Activated CD4-positive, alpha-beta T cell treated with anti-CD3 and anti-CD28 coated beads for 36 hours (primary cell): ENCODE results near the gene NXPH1. TPM values are rescaled to one million over a fixed set of nuclear protein-coding genes. Genes with fewer than 3 reads are reported as not detected.

ENCODE experiments used
- ATAC-seq: fragments of 200-7000 bp; cut with Tn5 transposase; one replicate; pipeline ENCODE4 v1.10.0; 2021; ENCODE audit warnings: mild to moderate bottlenecking, moderate library complexity
- CTCF ChIA-PET: fragments of 350-600 bp; sonication (Branson Sonifier 250); formaldehyde crosslinking; loops from one replicate; lab custom pipeline; 2021; ENCODE audit warnings: antibody characterized with exemption; lab: Charles Lee
- POLR2A ChIA-PET: fragments of 350-600 bp; sonication (Branson Sonifier 250); formaldehyde crosslinking; loops from one replicate; lab custom pipeline; 2021; ENCODE audit warnings: antibody characterized with exemption, inconsistent platforms; lab: Charles Lee
- DNase-seq: peaks from one replicate; pipeline ENCODE4 v3.0.0-alpha.2; 2020
- H3K27ac Mint-ChIP-seq: one replicate; pipeline ENCODE4 v1.8.0; 2021; ENCODE audit warnings: mixed read lengths
- H3K27me3 Mint-ChIP-seq: one replicate; pipeline ENCODE4 v1.8.0; 2021; ENCODE audit warnings: mixed read lengths
- H3K36me3 Mint-ChIP-seq: one replicate; pipeline ENCODE4 v1.8.0; 2021; ENCODE audit warnings: low read depth, mixed read lengths
- H3K4me1 Mint-ChIP-seq: one replicate; pipeline ENCODE4 v1.8.0; 2021; ENCODE audit warnings: mixed read lengths
- H3K4me3 Mint-ChIP-seq: one replicate; pipeline ENCODE4 v1.8.0; 2021; ENCODE audit warnings: mild to moderate bottlenecking, moderate library complexity, mixed read lengths
- H3K9me3 Mint-ChIP-seq: one replicate; pipeline ENCODE4 v1.8.0; 2021; ENCODE audit warnings: low read depth, mixed read lengths
- intact Hi-C, 2 experiments: fragments of 100-400 bp; cut with DNase I in 1 of 2; cut with micrococcal nuclease in 1 of 2; formaldehyde crosslinking; loops; one replicate each; pipeline versions ENCODE4 v1.14.2 to v1.15.1; 2022 to 2024; cut with DNase I, micrococcal nuclease
- total RNA-seq, 2 experiments: library from RNA; stranded (reverse); gene quantifications; one replicate each; pipeline ENCODE4 v1.2.3, GENCODE V29; 2021

Gene NXPH1
- total RNA-seq, 2 experiments from 2014 or later = not detected

- DNase-seq (no peak), ATAC-seq (no peak)
- no peak overlapping the region for H3K4me3 Mint-ChIP-seq
- intact Hi-C loops = no loop called here
- H3K27ac Mint-ChIP-seq = no peak overlapping the region
- H3K4me1 Mint-ChIP-seq = no peaks in the 10 kb centered on the region
- H3K27me3 Mint-ChIP-seq = no peaks in the 10 kb centered on the region
- CTCF ChIA-PET = no interaction called here
- no peaks in the 10 kb centered on the region for H3K36me3 Mint-ChIP-seq
- H3K9me3 Mint-ChIP-seq = no peaks in the 10 kb centered on the region
- POLR2A ChIA-PET = no interaction called here
These were observed 318.3 kb downstream of the NXPH1 start for GRCh38 chr7:8751557-8752231.

GRCh38 chr7:8753355-8753754, 319.9 kb downstream of the NXPH1 start:
- no peaks in the 10 kb centered on the region for H3K27me3 Mint-ChIP-seq
- no peak overlapping the region for H3K4me3 Mint-ChIP-seq
- intact Hi-C loops = no loop called here
- no peak for DNase-seq
- H3K9me3 Mint-ChIP-seq = no peaks in the 10 kb centered on the region
- H3K36me3 Mint-ChIP-seq = no peaks in the 10 kb centered on the region
- no peaks in the 10 kb centered on the region for H3K4me1 Mint-ChIP-seq
- ATAC-seq = no peak
- CTCF ChIA-PET = no interaction called here
- POLR2A ChIA-PET = no interaction called here
- H3K27ac Mint-ChIP-seq = no peak overlapping the region

GRCh38 chr7:8761731-8762130, 328.3 kb downstream of the NXPH1 start:
- Mint-ChIP-seq H3K9me3 (no peaks in the 10 kb centered on the region), H3K36me3 (no peaks in the 10 kb centered on the region), H3K27ac (no peak overlapping the region), H3K27me3 (no peaks in the 10 kb centered on the region), H3K4me1 (no peaks in the 10 kb centered on the region), H3K4me3 (no peak overlapping the region)
- DNase-seq = no peak
- intact Hi-C loops = no loop called here
- POLR2A ChIA-PET = no interaction called here
- no peak for ATAC-seq
- CTCF ChIA-PET = no interaction called here

- CTCF ChIA-PET = interaction anchor here (0.7 kb wide), 1 partner anchor 383 kb away, joined by 3 read pairs; no protein-coding TSS in a partner anchor
- ATAC-seq = no peak
- peaks cover 1% of the 10 kb centered on the region for H3K9me3 Mint-ChIP-seq
- no peaks in the 10 kb centered on the region for H3K27me3 Mint-ChIP-seq
- H3K4me1 Mint-ChIP-seq = no peaks in the 10 kb centered on the region
- intact Hi-C loops = no loop called here
- no peak overlapping the region for H3K27ac Mint-ChIP-seq
- H3K36me3 Mint-ChIP-seq = no peaks in the 10 kb centered on the region
- H3K4me3 Mint-ChIP-seq = no peak overlapping the region
- no peak for DNase-seq
- POLR2A ChIA-PET = no interaction called here
These were observed 329.4 kb downstream of the NXPH1 start for GRCh38 chr7:8762803-8763202.

GRCh38 chr7:8765374-8765773, 332.0 kb downstream of the NXPH1 start:
- POLR2A ChIA-PET = no interaction called here
- no peaks in the 10 kb centered on the region for H3K4me1 Mint-ChIP-seq
- H3K36me3 Mint-ChIP-seq = no peaks in the 10 kb centered on the region
- no peak for ATAC-seq
- intact Hi-C loops = no loop called here
- no peak overlapping the region for H3K4me3 Mint-ChIP-seq
- CTCF ChIA-PET = no interaction called here
- no peaks in the 10 kb centered on the region for H3K27me3 Mint-ChIP-seq
- no peak for DNase-seq
- peaks cover 1% of the 10 kb centered on the region for H3K9me3 Mint-ChIP-seq
- H3K27ac Mint-ChIP-seq = no peak overlapping the region

GRCh38 chr7:8773518-8773917, 340.1 kb downstream of the NXPH1 start:
- Mint-ChIP-seq H3K27ac (no peak overlapping the region), H3K4me1 (no peaks in the 10 kb centered on the region), H3K4me3 (no peak overlapping the region), H3K27me3 (no peaks in the 10 kb centered on the region), H3K36me3 (no peaks in the 10 kb centered on the region), H3K9me3 (no peaks in the 10 kb centered on the region)
- no peak for DNase-seq
- ChIA-PET CTCF (no interaction called here), POLR2A (no interaction called here)
- intact Hi-C loops = no loop called here
- ATAC-seq = no peak

- Mint-ChIP-seq H3K36me3 (no peaks in the 10 kb centered on the region), H3K9me3 (peaks cover 2% of the 10 kb centered on the region), H3K27me3 (no peaks in the 10 kb centered on the region), H3K27ac (no peak overlapping the region), H3K4me3 (no peak overlapping the region), H3K4me1 (no peaks in the 10 kb centered on the region)
- ChIA-PET POLR2A (interaction anchor here (0.7 kb wide), 1 partner anchor 68 kb away, joined by 4 read pairs; no protein-coding TSS in a partner anchor), CTCF (no interaction called here)
- DNase-seq (no peak), ATAC-seq (no peak)
- intact Hi-C loops = no loop called here
These were observed 345.1 kb downstream of the NXPH1 start for GRCh38 chr7:8778459-8778858.

GRCh38 chr7:8781166-8781565, 347.8 kb downstream of the NXPH1 start:
- H3K4me1 Mint-ChIP-seq = no peaks in the 10 kb centered on the region
- H3K9me3 Mint-ChIP-seq = peaks cover 7% of the 10 kb centered on the region
- H3K4me3 Mint-ChIP-seq = no peak overlapping the region
- H3K27ac Mint-ChIP-seq = no peak overlapping the region
- ChIA-PET POLR2A (no interaction called here), CTCF (no interaction called here)
- intact Hi-C loops = no loop called here
- no peak for DNase-seq
- ATAC-seq = no peak
- no peaks in the 10 kb centered on the region for H3K27me3 Mint-ChIP-seq
- no peaks in the 10 kb centered on the region for H3K36me3 Mint-ChIP-seq

- DNase-seq (no peak), ATAC-seq (no peak)
- CTCF ChIA-PET = no interaction called here
- intact Hi-C loops = no loop called here
- Mint-ChIP-seq H3K27ac (no peak overlapping the region), H3K36me3 (no peaks in the 10 kb centered on the region), H3K9me3 (peaks cover 7% of the 10 kb centered on the region), H3K4me3 (no peak overlapping the region), H3K27me3 (no peaks in the 10 kb centered on the region), H3K4me1 (no peaks in the 10 kb centered on the region)
- POLR2A ChIA-PET = no interaction called here
These were observed 349.8 kb downstream of the NXPH1 start for GRCh38 chr7:8783229-8783628.

- Mint-ChIP-seq H3K9me3 (peaks cover 7% of the 10 kb centered on the region), H3K4me1 (no peaks in the 10 kb centered on the region), H3K4me3 (no peak overlapping the region), H3K27ac (no peak overlapping the region), H3K36me3 (no peaks in the 10 kb centered on the region), H3K27me3 (no peaks in the 10 kb centered on the region)
- intact Hi-C loops = no loop called here
- DNase-seq (no peak), ATAC-seq (no peak)
- CTCF ChIA-PET = no interaction called here
- POLR2A ChIA-PET = no interaction called here
These were observed 351.7 kb downstream of the NXPH1 start for GRCh38 chr7:8785081-8785480.

GRCh38 chr7:8800986-8801385, 367.6 kb downstream of the NXPH1 start:
- Mint-ChIP-seq H3K9me3 (peaks cover 20% of the 10 kb centered on the region), H3K4me1 (no peaks in the 10 kb centered on the region), H3K4me3 (no peak overlapping the region), H3K36me3 (no peaks in the 10 kb centered on the region), H3K27me3 (no peaks in the 10 kb centered on the region), H3K27ac (no peak overlapping the region)
- DNase-seq (no peak), ATAC-seq (no peak)
- intact Hi-C loops = no loop called here
- POLR2A ChIA-PET = no interaction called here
- CTCF ChIA-PET = no interaction called here
